CD4-positive, alpha-beta memory T cell (primary cell): ENCODE data around the gene ZC3H13. TPM values are rescaled to one million over a fixed set of nuclear protein-coding genes. Genes with fewer than 3 reads are reported as not detected.
A peak's percentile ranks its signal among the peaks of the same experiment; 100 is the strongest.

ENCODE experiments used
- CTCF ChIA-PET: fragments of 350-600 bp; sonication (Branson Sonifier 250); formaldehyde crosslinking; loops from one replicate; lab custom pipeline; 2021; ENCODE audit warnings: inconsistent platforms; ENCODE audit not compliant: partially characterized antibody; lab: Charles Lee
- POLR2A ChIA-PET: fragments of 350-600 bp; sonication (Branson Sonifier 250); formaldehyde crosslinking; loops from one replicate; lab custom pipeline; 2021; ENCODE audit not compliant: partially characterized antibody; lab: Charles Lee
- DNase-seq, 5 donors: peaks; one replicate each; pipeline versions ENCODE4 v3.0.0 to v3.0.0-alpha.2; 2020 to 2022; ENCODE audit warnings: mixed read lengths in 1 of 5
- H3K27ac ChIP-seq: one replicate; pipeline ENCODE4 v1.7.0; 2013; ENCODE audit warnings: low read depth, low read length
- H3K27me3 ChIP-seq: 2 replicates; pipeline ENCODE4 v1.7.0; 2013; ENCODE audit warnings: mild to moderate bottlenecking, low read length, moderate library complexity; ENCODE audit not compliant: insufficient read depth
- H3K36me3 ChIP-seq: 2 replicates; pipeline ENCODE4 v1.7.0; 2013; ENCODE audit warnings: mild to moderate bottlenecking, low read length, moderate library complexity; ENCODE audit not compliant: insufficient read depth
- H3K4me1 ChIP-seq: 2 replicates; pipeline ENCODE4 v1.7.0; 2013; ENCODE audit warnings: mild to moderate bottlenecking, low read length, moderate library complexity; ENCODE audit not compliant: insufficient read depth
- H3K4me3 ChIP-seq, 2 donors: one replicate each; pipeline ENCODE4 v1.7.0; 2013; ENCODE audit warnings: low read length in 2 of 2, mild to moderate bottlenecking in 1 of 2
- H3K9me3 ChIP-seq, 2 donors: one replicate each; pipeline ENCODE4 v1.7.0; 2013; ENCODE audit warnings: low read length in 2 of 2, control low read depth in 1 of 2; ENCODE audit not compliant: control insufficient read depth in 1 of 2
- H3K27ac Mint-ChIP-seq, 7 donors: one replicate each; pipeline ENCODE4 v1.8.0; 2020 to 2021; ENCODE audit warnings: mixed read lengths in 7 of 7, mild to moderate bottlenecking in 6 of 7, inconsistent platforms in 3 of 7, moderate library complexity in 3 of 7
- H3K27me3 Mint-ChIP-seq, 2 donors: one replicate each; pipeline ENCODE4 v1.8.0; 2020 to 2021; ENCODE audit warnings: mixed read lengths in 2 of 2
- H3K36me3 Mint-ChIP-seq, 2 donors: one replicate each; pipeline ENCODE4 v1.8.0; 2020 to 2021; ENCODE audit warnings: mixed read lengths in 2 of 2, inconsistent platforms in 1 of 2, mild to moderate bottlenecking in 1 of 2
- H3K4me1 Mint-ChIP-seq, 4 donors: one replicate each; pipeline ENCODE4 v1.8.0; 2020 to 2021; ENCODE audit warnings: mixed read lengths in 4 of 4, mild to moderate bottlenecking in 1 of 4
- H3K4me3 Mint-ChIP-seq, 8 donors: one replicate each; pipeline ENCODE4 v1.8.0; 2020 to 2021; ENCODE audit warnings: mixed read lengths in 8 of 8, mild to moderate bottlenecking in 7 of 8, moderate library complexity in 6 of 8, inconsistent platforms in 3 of 8
- H3K9me3 Mint-ChIP-seq, 8 donors: one replicate each; pipeline ENCODE4 v1.8.0; 2020 to 2021; ENCODE audit warnings: mixed read lengths in 8 of 8, mild to moderate bottlenecking in 5 of 8, inconsistent platforms in 3 of 8, moderate library complexity in 1 of 8
- intact Hi-C: fragments of 100-400 bp; cut with micrococcal nuclease; formaldehyde crosslinking; loops from one replicate; pipeline ENCODE4 v1.15.1; 2023
- polyA plus RNA-seq, 2 donors: library from polyadenylated mRNA; unstranded; fragments of 300-500 nt; fragmentation: Illumina TruSeq; gene quantifications; one replicate each; pipeline ENCODE4 v1.2.3, GENCODE V29; 2021
- total RNA-seq, 2 experiments: library from RNA; stranded (reverse); gene quantifications; one replicate each; pipeline ENCODE4 v1.2.3, GENCODE V29; 2021

Gene ZC3H13
- total and polyA plus RNA-seq, 4 experiments from 2014 or later: 10.8 to 65.5 (median 58.6) TPM

DNA sequence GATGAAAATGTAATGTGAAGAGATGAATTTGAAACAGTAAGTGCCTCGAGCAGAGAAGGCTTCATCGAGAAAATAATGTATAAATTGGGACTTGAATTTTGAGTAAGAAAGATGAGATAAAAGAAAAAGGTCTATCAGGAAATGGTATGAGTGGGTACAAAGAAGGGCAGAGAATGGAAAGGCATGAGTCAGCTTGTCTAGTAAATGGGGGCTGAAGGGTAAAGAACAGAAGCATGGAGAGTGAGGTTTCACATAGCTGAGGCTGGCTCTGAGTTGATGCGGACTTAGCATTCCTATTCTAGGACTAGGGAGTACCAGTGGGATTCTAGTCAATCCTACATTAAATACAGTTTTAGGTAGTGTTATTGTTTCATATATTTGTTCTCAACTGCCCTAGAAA, 85.8 kb downstream of the ZC3H13 start:
- Histone ChIP-seq H3K9me3 (no peaks in the 10 kb centered on the region), H3K27me3 (no peaks in the 10 kb centered on the region), H3K27ac (no peak overlapping the region), H3K4me3 (no peak overlapping the region), H3K4me1 (no peaks in the 10 kb centered on the region), H3K36me3 (peaks cover 42% of the 10 kb centered on the region)
- Mint-ChIP-seq H3K4me1 (peaks cover 6 to 16% (median 10%) of the 10 kb centered on the region in 4 donors), H3K9me3 (no peaks in the 10 kb centered on the region), H3K27ac (peak overlapping the region in 2 of 7 donors; percentile 17 to 47), H3K27me3 (no peaks in the 10 kb centered on the region), H3K4me3 (no peak overlapping the region), H3K36me3 (peaks cover 70 to 79% of the 10 kb centered on the region in 2 donors)
- intact Hi-C loops: no loop called here
- ChIA-PET CTCF (no interaction called here), POLR2A (no interaction called here)
- DNase-seq: no peak

- Histone ChIP-seq H3K27ac (no peak overlapping the region), H3K4me1 (no peaks in the 10 kb centered on the region), H3K4me3 (no peak overlapping the region), H3K36me3 (peaks cover 21% of the 10 kb centered on the region), H3K9me3 (no peaks in the 10 kb centered on the region), H3K27me3 (no peaks in the 10 kb centered on the region)
- H3K36me3 Mint-ChIP-seq: peaks cover 60 to 75% of the 10 kb centered on the region in 2 donors
- H3K4me3 Mint-ChIP-seq: no peak overlapping the region
- DNase-seq: no peak
- intact Hi-C loops: loop anchor here (5.0 kb wide), 1 partner anchor 154 kb away; no protein-coding TSS in a partner anchor
- H3K27ac Mint-ChIP-seq: no peak overlapping the region
- H3K4me1 Mint-ChIP-seq: peaks cover 0 to 7% (median 1%) of the 10 kb centered on the region in 4 donors
- no peaks in the 10 kb centered on the region for H3K9me3 Mint-ChIP-seq
- no peaks in the 10 kb centered on the region for H3K27me3 Mint-ChIP-seq
- POLR2A ChIA-PET: no interaction called here
- CTCF ChIA-PET: no interaction called here
These were observed 91.1 kb downstream of the ZC3H13 start for GRCh38 chr13:45961468-45961867.

DNA sequence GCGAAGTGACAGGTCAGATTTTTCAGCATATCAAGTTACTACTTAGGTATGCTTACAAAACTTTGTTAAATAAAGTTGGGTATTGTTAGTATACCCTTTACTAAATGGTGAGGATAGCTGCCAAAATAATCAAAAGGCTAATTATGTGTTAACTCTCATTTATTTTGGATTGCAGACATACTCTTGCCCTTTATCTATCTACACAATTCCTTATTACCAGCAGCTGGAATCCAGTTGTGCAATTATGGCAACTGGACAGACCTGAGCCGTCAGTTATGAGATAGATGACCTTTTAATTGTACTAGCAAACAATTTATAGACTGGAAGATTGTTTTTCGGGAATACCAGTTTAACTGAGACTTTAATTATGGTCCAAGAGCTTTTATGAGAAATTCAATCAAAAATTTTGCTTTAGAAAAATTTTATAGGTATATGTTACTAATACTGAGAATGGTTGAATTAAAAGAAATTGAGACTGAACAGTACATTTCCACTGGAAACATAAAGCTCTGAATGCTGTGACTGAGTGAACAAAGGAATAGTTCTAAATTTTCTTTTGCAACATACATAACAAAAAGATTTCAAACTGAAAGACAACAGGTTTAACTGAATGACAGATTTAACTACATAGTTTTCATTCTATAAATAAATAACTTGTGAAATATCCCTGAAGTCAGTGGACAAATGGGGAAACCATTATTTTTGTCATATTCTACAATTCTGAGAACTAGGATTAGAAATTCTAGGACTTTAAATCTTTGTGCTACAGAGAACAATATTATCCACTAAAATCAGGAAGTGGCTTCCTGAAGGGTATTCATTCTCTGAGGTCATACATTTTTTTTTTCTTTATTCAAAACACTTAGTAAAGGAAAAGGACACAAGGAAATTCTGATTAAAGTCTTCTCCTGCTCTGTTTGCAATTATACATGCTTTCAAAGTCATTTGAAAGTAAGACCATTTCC, 97.4 kb downstream of the ZC3H13 start:
- H3K27ac Mint-ChIP-seq: peak overlapping the region in 1 of 7 donors; percentile 41
- no peaks in the 10 kb centered on the region for H3K27me3 Mint-ChIP-seq
- no peaks in the 10 kb centered on the region for H3K27me3 ChIP-seq
- no peak overlapping the region for H3K4me3 Mint-ChIP-seq
- CTCF ChIA-PET: interaction anchor here (1.2 kb wide), 1 partner anchor 172 kb away, joined by 3 read pairs; no protein-coding TSS in a partner anchor
- H3K36me3 Mint-ChIP-seq: peaks cover 40 to 47% of the 10 kb centered on the region in 2 donors
- no peaks in the 10 kb centered on the region for H3K4me1 ChIP-seq
- intact Hi-C loops: no loop called here
- no peaks in the 10 kb centered on the region for H3K9me3 Mint-ChIP-seq
- H3K27ac ChIP-seq: no peak overlapping the region
- H3K36me3 ChIP-seq: peaks cover 15% of the 10 kb centered on the region
- POLR2A ChIA-PET: no interaction called here
- H3K4me3 ChIP-seq: no peak overlapping the region
- no peak for DNase-seq
- H3K9me3 ChIP-seq: no peaks in the 10 kb centered on the region
- H3K4me1 Mint-ChIP-seq: peaks cover 0 to 4% (median 0%) of the 10 kb centered on the region in 4 donors

GRCh38 chr13:45953082-45953481, 99.5 kb downstream of the ZC3H13 start:
- Mint-ChIP-seq H3K27ac (peak overlapping the region in 2 of 7 donors; percentile 24 to 25), H3K4me1 (peaks cover 0 to 4% (median 0%) of the 10 kb centered on the region in 4 donors), H3K4me3 (no peak overlapping the region), H3K36me3 (peaks cover 28 to 32% of the 10 kb centered on the region in 2 donors), H3K27me3 (no peaks in the 10 kb centered on the region), H3K9me3 (no peaks in the 10 kb centered on the region)
- intact Hi-C loops: no loop called here
- POLR2A ChIA-PET: interaction anchor here (1.2 kb wide), 1 partner anchor 10 kb away, joined by 3 read pairs; no protein-coding TSS in a partner anchor
- no peaks in the 10 kb centered on the region for H3K4me1 ChIP-seq
- H3K27me3 ChIP-seq: no peaks in the 10 kb centered on the region
- CTCF ChIA-PET: no interaction called here
- peaks cover 11% of the 10 kb centered on the region for H3K36me3 ChIP-seq
- no peak overlapping the region for H3K4me3 ChIP-seq
- H3K27ac ChIP-seq: no peak overlapping the region
- no peaks in the 10 kb centered on the region for H3K9me3 ChIP-seq
- DNase-seq: no peak

DNA sequence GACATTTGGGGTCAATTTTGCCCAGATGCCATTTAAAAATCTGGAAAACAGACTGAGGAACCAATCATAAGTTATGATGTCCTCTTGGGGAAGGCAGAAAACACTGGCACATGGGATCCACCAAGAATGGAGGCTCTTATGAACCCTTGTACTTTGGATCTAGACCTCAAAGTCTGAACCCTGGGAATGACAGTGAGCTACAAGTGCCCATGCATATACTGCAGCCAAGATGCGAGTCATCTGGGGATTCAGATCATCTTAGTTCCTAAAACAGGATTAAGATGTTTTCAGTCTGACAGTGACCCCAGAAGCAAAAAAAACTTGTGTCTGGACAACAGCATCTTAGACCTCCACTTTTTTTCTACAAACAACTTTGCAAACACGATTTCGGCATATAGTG, 100.8 kb downstream of the ZC3H13 start:
- intact Hi-C loops: no loop called here
- H3K27ac Mint-ChIP-seq: peak overlapping the region in 2 of 7 donors; percentile 31 to 63
- CTCF ChIA-PET: no interaction called here

GRCh38 chr13:45951166-45951565, 101.4 kb downstream of the ZC3H13 start:
- Mint-ChIP-seq H3K4me1 (peaks cover 0 to 4% (median 0%) of the 10 kb centered on the region in 4 donors), H3K27ac (peak overlapping the region in 2 of 7 donors; percentile 8), H3K27me3 (no peaks in the 10 kb centered on the region), H3K9me3 (no peaks in the 10 kb centered on the region), H3K4me3 (no peak overlapping the region), H3K36me3 (peaks cover 10 to 15% of the 10 kb centered on the region in 2 donors)
- no peak for DNase-seq
- no peaks in the 10 kb centered on the region for H3K9me3 ChIP-seq
- CTCF ChIA-PET: no interaction called here
- POLR2A ChIA-PET: interaction anchor here (0.6 kb wide), 1 partner anchor 100 kb away, joined by 3 read pairs; no protein-coding TSS in a partner anchor
- no peaks in the 10 kb centered on the region for H3K4me1 ChIP-seq
- H3K4me3 ChIP-seq: no peak overlapping the region
- intact Hi-C loops: no loop called here
- no peak overlapping the region for H3K27ac ChIP-seq
- H3K36me3 ChIP-seq: no peaks in the 10 kb centered on the region
- H3K27me3 ChIP-seq: no peaks in the 10 kb centered on the region

More for the DNA sequence above, 100.8 kb downstream of the ZC3H13 start:
- Histone ChIP-seq H3K27ac (no peak overlapping the region), H3K9me3 (no peaks in the 10 kb centered on the region), H3K27me3 (no peaks in the 10 kb centered on the region), H3K4me3 (no peak overlapping the region), H3K4me1 (no peaks in the 10 kb centered on the region), H3K36me3 (peaks cover 3% of the 10 kb centered on the region)
- POLR2A ChIA-PET: no interaction called here
- no peak for DNase-seq
- Mint-ChIP-seq H3K9me3 (no peaks in the 10 kb centered on the region), H3K4me3 (no peak overlapping the region), H3K36me3 (peaks cover 16 to 19% of the 10 kb centered on the region in 2 donors), H3K4me1 (peaks cover 0 to 4% (median 0%) of the 10 kb centered on the region in 4 donors), H3K27me3 (no peaks in the 10 kb centered on the region)

DNA sequence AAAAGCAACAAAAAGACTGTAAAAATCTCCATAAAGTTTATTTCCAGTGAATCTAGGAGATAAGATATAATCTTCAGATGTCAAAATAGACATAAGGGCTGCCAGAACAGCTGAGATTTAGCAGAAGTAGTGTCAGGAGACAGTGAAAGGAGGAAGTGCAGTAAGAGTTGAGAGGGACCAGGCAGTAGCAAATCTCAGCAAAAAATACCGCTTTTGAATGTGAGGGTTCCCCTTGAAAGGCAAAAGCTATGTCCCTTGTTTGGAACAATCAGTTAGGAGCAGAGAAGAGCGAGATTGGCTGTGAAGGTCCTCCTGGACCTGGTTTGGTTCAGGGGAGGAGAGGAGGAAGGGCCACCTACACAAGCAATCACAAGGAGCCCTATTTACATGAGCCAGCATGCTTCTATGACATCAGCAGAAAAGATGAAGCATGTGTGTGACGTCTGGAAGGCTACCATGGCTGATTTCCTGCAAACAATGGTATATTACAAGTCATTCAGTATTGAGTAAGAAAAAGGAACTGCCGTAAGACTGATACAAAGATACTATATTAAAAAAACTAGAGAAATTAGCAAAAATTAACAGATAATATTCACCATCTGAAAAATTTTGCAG, 102.1 kb downstream of the ZC3H13 start:
- no peaks in the 10 kb centered on the region for H3K9me3 ChIP-seq
- no peaks in the 10 kb centered on the region for H3K27me3 ChIP-seq
- no peaks in the 10 kb centered on the region for H3K9me3 Mint-ChIP-seq
- H3K36me3 ChIP-seq: no peaks in the 10 kb centered on the region
- ChIA-PET POLR2A (interaction anchor here (0.6 kb wide), 1 partner anchor 99 kb away, joined by 3 read pairs; no protein-coding TSS in a partner anchor), CTCF (no interaction called here)
- H3K4me3 Mint-ChIP-seq: no peak overlapping the region
- peaks cover 8% of the 10 kb centered on the region in 2 donors for H3K36me3 Mint-ChIP-seq
- H3K27ac ChIP-seq: no peak overlapping the region
- H3K27me3 Mint-ChIP-seq: no peaks in the 10 kb centered on the region
- intact Hi-C loops: no loop called here
- no peak for DNase-seq
- H3K27ac Mint-ChIP-seq: peak overlapping the region in 2 of 7 donors; percentile 5 to 12
- H3K4me3 ChIP-seq: no peak overlapping the region
- H3K4me1 Mint-ChIP-seq: peaks cover 0 to 4% (median 0%) of the 10 kb centered on the region in 4 donors
- H3K4me1 ChIP-seq: no peaks in the 10 kb centered on the region
